Tibial nerve (tissue), 4 donors: Measurements from ENCODE around the gene EPRS1.

Source experiments
- CTCF ChIP-seq, 5 experiments: fragments of 200-600 bp in 3 of 5; fragments of 450-650 bp in 2 of 5; sonication (generic) in 3 of 5; IDR thresholded peaks; one replicate each; pipeline ENCODE4 v1.5.1; 2016 to 2019; ENCODE audit warnings: antibody characterized with exemption in 5 of 5, mild to moderate bottlenecking in 3 of 5, moderate library complexity in 2 of 5
- EP300 ChIP-seq, 2 donors: sonication (generic); formaldehyde crosslinking; IDR thresholded peaks; one replicate each; pipeline ENCODE4 v1.6.1; 2017; ENCODE audit warnings: antibody characterized with exemption in 2 of 2, mild to moderate bottlenecking in 1 of 2
- POLR2A ChIP-seq, 2 donors: fragments of 450-650 bp; IDR thresholded peaks; one replicate each; pipeline ENCODE4 v1.6.1; 2017; ENCODE audit warnings: antibody characterized with exemption in 2 of 2, mild to moderate bottlenecking in 2 of 2, moderate library complexity in 2 of 2

GRCh38 chr1:220005489-220005888, 40.8 kb downstream of the EPRS1 start:
- TF ChIP-seq CTCF (IDR thresholded peaks at IDR 0.05) (no peak), POLR2A (IDR thresholded peaks at IDR 0.05) (no peak), EP300 (IDR thresholded peaks at IDR 0.05) (no peak)
